K562 (cell line): ENCODE data around the gene GCNT2. TPM values are rescaled to one million over a fixed set of nuclear protein-coding genes. Genes with fewer than 3 reads are reported as not detected.
"Not testable (repeated sequence)": the region's sequence is repeated elsewhere in the genome, so short reads cannot be mapped to it uniquely, and the experiment has no call there.

Experiments used
- ATAC-seq: fragments of 200-7000 bp; cut with Tn5 transposase; 3 replicates; pipeline ENCODE4 v1.9.1; 2020; ENCODE audit warnings: moderate library complexity
- BruUV-seq: library from RNA; stranded (reverse); fragments of 400-500 nt; replicated peaks from 2 replicates; lab custom pipeline; 2021; lab: Mats Ljungman, UMichigan
- CTCF ChIA-PET: fragments of 300-600 bp; formaldehyde crosslinking; extraction: SDS; loops from one replicate; lab custom pipeline; 2021; ENCODE audit warnings: low intra/inter-chr PET ratio; lab: Yijun Ruan, JAX
- POLR2A ChIA-PET: fragments of 300-600, 350-650 bp; sonication (Branson Sonifier 250); formaldehyde crosslinking; extraction: SDS; loops from one replicate; lab custom pipeline; 2021; ENCODE audit warnings: antibody characterized with exemption, inconsistent platforms; lab: Yijun Ruan, JAX
- DNase-seq, 4 experiments: peaks; one replicate each; pipeline versions ENCODE4 v3.0.0 to v3.0.0-alpha.2; 2011 to 2018; ENCODE audit warnings: low spot score in 3 of 4, mixed read lengths in 3 of 4; ENCODE audit errors: extremely low read depth in 1 of 4
- FAIRE-seq: peaks from 2 replicates; lab custom pipeline; 2011; peaks lifted over from hg19 to GRCh38; lab: Jason Lieb, UNC
- H2AFZ ChIP-seq: 2 replicates; pipeline ENCODE4 v1.6.0; 2011; ENCODE audit warnings: low read depth, low read length, control low read depth, inconsistent platforms
- H3K27ac ChIP-seq: fragments of 200-600 bp; 3 replicates; pipeline ENCODE4 v1.8.0; 2011; ENCODE audit warnings: low read depth, mild to moderate bottlenecking, control low read depth, inconsistent platforms, low read length, moderate library complexity, mixed read lengths; ENCODE audit errors: extremely low read depth
- H3K27me3 ChIP-seq, 2 experiments: fragments of 300-600 bp in 1 of 2; 2 replicates in 1 of 2; 3 replicates in 1 of 2; pipeline versions ENCODE4 v1.6.0 to v1.8.0; 2011; ENCODE audit warnings: inconsistent platforms in 2 of 2, low read length in 2 of 2, mild to moderate bottlenecking in 1 of 2, mixed read lengths in 1 of 2, moderate library complexity in 1 of 2; ENCODE audit not compliant: control insufficient read depth in 2 of 2, insufficient read depth in 2 of 2
- H3K36me3 ChIP-seq: fragments of 300-600 bp; 3 replicates; pipeline ENCODE4 v1.8.0; 2011; ENCODE audit warnings: mild to moderate bottlenecking, low read length, inconsistent platforms; ENCODE audit not compliant: control insufficient read depth, insufficient read depth
- H3K4me1 ChIP-seq, 2 experiments: fragments of 200-600 bp in 1 of 2; replicated peaks in 1 of 2; 2 replicates in 1 of 2; 3 replicates in 1 of 2; pipeline versions ENCODE4 v1.5.1 to v1.8.0; 2011; ENCODE audit warnings: inconsistent platforms in 2 of 2, low read length in 2 of 2, mild to moderate bottlenecking in 1 of 2, mixed read lengths in 1 of 2, moderate library complexity in 1 of 2; ENCODE audit not compliant: control insufficient read depth in 2 of 2, insufficient read depth in 2 of 2
- H3K4me2 ChIP-seq: 2 replicates; pipeline ENCODE4 v1.6.1; 2011; ENCODE audit warnings: low read length, control low read depth, inconsistent platforms, mixed read lengths; ENCODE audit not compliant: insufficient read depth
- H3K4me3 ChIP-seq: fragments of 200-600 bp; sonication (generic), shearing (Covaris generic); 2 replicates; pipeline ENCODE4 v1.5.1; 2016; ENCODE audit warnings: control low read depth, inconsistent platforms
- H3K79me2 ChIP-seq: fragments of 200-600 bp; 3 replicates; pipeline ENCODE4 v1.8.0; 2011; ENCODE audit warnings: low read length, inconsistent platforms; ENCODE audit not compliant: control insufficient read depth, insufficient read depth
- H3K9ac ChIP-seq, 2 experiments: 2 replicates each; pipeline versions ENCODE4 v1.6.0 to v1.6.1; 2011; ENCODE audit warnings: low read depth in 2 of 2, low read length in 2 of 2, control low read depth in 1 of 2, inconsistent platforms in 1 of 2, mild to moderate bottlenecking in 1 of 2, mixed read lengths in 1 of 2; ENCODE audit not compliant: insufficient read depth in 1 of 2
- H3K9me1 ChIP-seq: one replicate; pipeline ENCODE4 v1.6.0; 2011; ENCODE audit warnings: inconsistent platforms, mild to moderate bottlenecking, low read length, moderate library complexity; ENCODE audit not compliant: control insufficient read depth, insufficient read depth
- H3K9me3 ChIP-seq: replicated peaks from 2 replicates; pipeline ENCODE4 v1.5.1; 2011; ENCODE audit warnings: low read depth, low read length, inconsistent platforms; ENCODE audit not compliant: control insufficient read depth, insufficient read depth
- H4K20me1 ChIP-seq: replicated peaks from 2 replicates; pipeline ENCODE4 v1.6.1; 2011; ENCODE audit warnings: low read length, inconsistent platforms, mixed read lengths; ENCODE audit not compliant: control insufficient read depth, insufficient read depth
- ESRRB ChIP-seq: fragments of 250-450 bp; sonication (Bioruptor Pico); IDR thresholded peaks from 2 replicates; pipeline ENCODE4 v1.5.0; 2020; ENCODE audit warnings: mild to moderate bottlenecking, moderate library complexity, borderline replicate concordance
- ETV1 ChIP-seq: fragments of 450-650 bp; conservative IDR thresholded peaks from 2 replicates; pipeline ENCODE4 v1.6.1; 2016; ENCODE audit warnings: missing genetic modification characterization, control low read depth, low read depth, missing compliant biosample characterization
- GABPA ChIP-seq: fragments of 200-800 bp; sonication (Bioruptor generic); conservative IDR thresholded peaks from 2 replicates; pipeline ENCODE4 v1.6.1; 2016; ENCODE audit warnings: low read depth, missing genetic modification characterization, missing compliant biosample characterization
- NR2C2 ChIP-seq, 2 experiments: fragments of 200-800 bp in 1 of 2; sonication (Bioruptor generic) in 1 of 2; sonication (generic) in 1 of 2; formaldehyde crosslinking in 1 of 2; IDR thresholded peaks; 2 replicates each; pipeline versions ENCODE4 v1.6.1 to v1.8.0; 2016 to 2022; ENCODE audit warnings: mild to moderate bottlenecking in 1 of 2, missing compliant biosample characterization in 1 of 2, missing genetic modification characterization in 1 of 2, missing genetic modification reagents in 1 of 2
- RHOXF2B ChIP-seq: fragments of 250-450 bp; sonication (Bioruptor Pico); conservative IDR thresholded peaks from 2 replicates; pipeline ENCODE4 v1.5.1; 2021
- TAF7 ChIP-seq: fragments of 450-650 bp; IDR thresholded peaks from 2 replicates; pipeline ENCODE4 v1.6.1; 2016; ENCODE audit warnings: missing genetic modification characterization, missing compliant biosample characterization
- ZNF551 ChIP-seq: fragments of 250-450 bp; sonication (Bioruptor Pico); IDR thresholded peaks from 2 replicates; pipeline ENCODE4 v1.5.0; 2021; ENCODE audit warnings: mild to moderate bottlenecking, moderate library complexity
- WGBS: fragments of 100-300 bp; shearing (Covaris generic); methylation state at CpG from one replicate; pipeline ENCODE4 v1.1.6; 2016; ENCODE audit warnings: low coverage, mixed read lengths; ENCODE audit not compliant: insufficient coverage; ENCODE audit errors: missing lambda C conversion rate; 5-methylcytosine and 5-hydroxymethylcytosine counted together
- in situ Hi-C: fragments of 300-500 bp; cut with MboI; formaldehyde crosslinking; loops from 4 replicates; pipeline ENCODE4 v1.15.0; 2018; ENCODE audit warnings: inconsistent platforms, mixed read lengths
- intact Hi-C: fragments of 100-400 bp; cut with micrococcal nuclease; formaldehyde crosslinking; loops from 2 replicates; pipeline ENCODE4 v1.14.2; 2022
- polyA plus RNA-seq, 8 experiments: library from polyadenylated mRNA; depleted of rRNA in 4 of 8; stranded (reverse) in 5 of 8; unstranded in 3 of 8; fragments of >200 nt; fragmentation: Nextera tagmentation in 2 of 8; fragmentation: Illumina TruSeq in 1 of 8; extraction: Ambion mirVana in 2 of 8; extraction: Trizol in 1 of 8; gene quantifications; 2 replicates each; pipeline versions ENCODE4 v1.2.1 to v1.2.3, GENCODE V29; 2011 to 2014; ENCODE audit warnings: inconsistent platforms in 1 of 8, missing spikeins in 1 of 8
- total RNA-seq, 7 experiments: library from RNA; depleted of rRNA in 6 of 7; stranded (reverse); fragments of >200 nt in 6 of 7; fragmentation: Illumina TruSeq in 2 of 7; extraction: Trizol in 2 of 7; gene quantifications; 2 replicates each; pipeline versions ENCODE4 v1.2.1 to v1.2.3, GENCODE V29; 2011 to 2021; ENCODE audit warnings: low replicate concordance in 1 of 7
- TF ChIP-seq, protein P1 (sequence below): fragments of 250-450 bp; sonication (Bioruptor Pico); IDR thresholded peaks from 2 replicates; pipeline ENCODE4 v1.8.0; 2021; ENCODE audit warnings: borderline replicate concordance, mild to moderate bottlenecking, moderate library complexity; ENCODE audit not compliant: poor library complexity, severe bottlenecking

The GCNT2 gene
- total and polyA plus RNA-seq, 9 of the 15 experiments (the other 6 are each of a cell fraction or from before 2014, with no cell fraction given): 0.78 to 2.6 (median 1.6) TPM

DNA sequence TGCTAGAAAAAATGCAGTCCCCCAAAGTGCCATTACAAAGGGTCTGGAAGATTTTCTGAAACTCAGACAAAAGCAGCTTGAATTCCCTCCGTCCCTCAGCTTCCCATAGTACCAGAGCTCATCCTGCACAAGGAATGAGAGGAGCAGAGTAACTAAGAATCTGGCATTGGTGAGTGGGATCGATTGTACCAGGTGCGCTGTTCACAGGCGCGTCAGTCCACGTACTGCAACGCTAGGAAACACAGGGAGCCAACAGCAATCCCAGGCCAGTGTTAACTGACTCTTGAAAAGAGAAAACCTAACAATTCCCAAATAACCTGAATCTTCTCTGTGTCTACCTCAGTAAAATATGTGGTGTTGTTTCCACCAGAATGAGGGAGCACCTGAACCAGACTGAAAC, 77.9 kb downstream of the GCNT2 start (continued):
- TF ChIP-seq, protein P1, sequence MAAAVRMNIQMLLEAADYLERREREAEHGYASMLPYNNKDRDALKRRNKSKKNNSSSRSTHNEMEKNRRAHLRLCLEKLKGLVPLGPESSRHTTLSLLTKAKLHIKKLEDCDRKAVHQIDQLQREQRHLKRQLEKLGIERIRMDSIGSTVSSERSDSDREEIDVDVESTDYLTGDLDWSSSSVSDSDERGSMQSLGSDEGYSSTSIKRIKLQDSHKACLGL (CRISPR knock-in tag): no peak
- no peak for TF ChIP-seq ETV1
- TF ChIP-seq ZNF551 (CRISPR knock-in tag): no peak
- TF ChIP-seq RHOXF2B (CRISPR knock-in tag): no peak
- no peak for TF ChIP-seq GABPA (tag)
- no peak for TF ChIP-seq TAF7 (tag)
- TF ChIP-seq ESRRB: no peak
- TF ChIP-seq NR2C2 (CRISPR knock-in tag; IDR thresholded peaks at IDR 0.05): no peak
- no peak for TF ChIP-seq NR2C2 (tag; IDR thresholded peaks at IDR 0.05)

DNA sequence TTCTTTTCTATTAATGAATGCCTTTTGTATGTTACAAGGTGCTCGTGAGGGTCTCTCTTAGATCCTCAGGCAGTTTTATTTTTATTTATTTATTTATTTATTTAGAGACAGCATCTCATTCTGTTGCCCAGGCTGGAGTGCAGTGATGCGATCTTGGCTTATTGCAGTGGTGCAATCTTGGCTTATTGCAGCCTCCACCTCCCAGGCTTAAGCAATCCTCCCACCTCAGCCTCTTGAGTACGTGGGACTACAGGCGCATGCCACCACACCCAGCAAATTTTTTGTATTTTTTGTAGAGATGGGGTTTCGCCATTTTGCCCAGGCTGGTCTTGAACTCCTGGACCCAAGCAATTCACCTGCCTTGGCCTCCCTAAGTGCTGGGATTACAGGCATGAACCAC, 79.5 kb downstream of the GCNT2 start:
- CTCF ChIA-PET, H3K9ac ChIP-seq, H3K4me2 ChIP-seq, H2AFZ ChIP-seq, H3K9me1 ChIP-seq, DNase-seq, H3K79me2 ChIP-seq, H3K4me1 ChIP-seq, BruUV-seq, intact Hi-C loops, H4K20me1 ChIP-seq, FAIRE-seq, H3K9me3 ChIP-seq, H3K27me3 ChIP-seq, H3K27ac ChIP-seq, in situ Hi-C loops, H3K36me3 ChIP-seq, H3K4me3 ChIP-seq, POLR2A ChIA-PET, ATAC-seq: not testable (repeated sequence)
- 20% methylated on average over 5 of the region's 5 CpGs for WGBS
